Measurements from ENCODE around the gene SAPCD2. TPM values are rescaled to one million over a fixed set of nuclear protein-coding genes. Genes with fewer than 3 reads are reported as not detected.
A peak's percentile ranks its signal among the peaks of the same experiment; 100 is the strongest.

SAPCD2 gene
- total RNA-seq, 1 experiment from 2014 or later, result 76.4 TPM

GRCh38 chr9:137031904-137032640, 38.3 kb downstream of the SAPCD2 start, which contains the start of gene FUT7:
TSS of gene FUT7 (minus strand) at chr9:137032088. CDS start at chr9:137031991, 97 bp downstream.
- DNase-seq (ENCODE audit: low spot score), result no peak

DNA sequence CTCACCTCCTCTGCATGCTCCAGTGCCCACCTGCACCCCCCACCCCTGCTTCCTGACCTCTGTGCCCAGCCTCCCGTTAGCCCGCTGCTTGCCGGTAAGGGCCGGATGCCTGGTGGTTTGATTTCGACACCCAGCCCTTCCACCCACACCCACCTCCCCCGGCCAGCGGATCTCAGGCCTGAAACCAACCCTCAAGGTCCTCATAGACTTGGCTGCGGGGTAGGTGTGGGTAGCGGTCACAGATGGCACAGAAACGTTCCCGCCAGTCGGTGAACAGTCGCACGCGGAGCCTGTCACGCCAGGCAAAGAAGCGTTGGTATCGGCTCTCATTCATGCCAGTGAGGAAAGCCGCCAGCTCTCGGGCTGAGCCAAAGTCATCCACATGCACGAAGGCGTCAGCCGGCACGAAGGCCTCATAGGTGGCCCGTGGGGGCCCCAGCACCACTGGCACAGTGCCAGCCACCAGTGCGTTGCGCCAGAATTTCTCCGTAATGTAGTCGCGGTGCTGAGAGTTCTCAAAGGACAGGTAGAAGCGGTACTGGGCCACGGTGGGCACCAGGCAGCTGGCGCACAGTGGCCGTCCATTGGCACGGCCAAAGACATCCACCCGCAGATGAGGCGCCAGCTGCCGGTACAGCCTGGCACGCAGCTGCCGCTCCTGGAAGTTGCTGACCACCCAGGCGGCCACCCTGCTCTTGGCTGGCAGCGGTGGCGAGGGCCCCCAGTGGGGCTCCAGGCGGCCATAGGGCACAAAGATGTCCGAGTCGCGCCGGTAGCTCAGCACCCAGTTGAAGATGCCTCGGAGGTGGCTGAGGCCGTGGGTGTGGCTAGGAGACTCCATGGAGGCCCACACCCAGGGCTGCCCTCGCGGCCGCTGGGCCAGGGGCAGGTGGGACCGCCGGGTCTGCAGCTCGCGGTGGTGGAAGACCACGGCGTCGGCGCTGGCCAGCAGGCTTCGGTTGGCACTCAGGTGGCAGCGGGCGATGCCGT, 39.5 kb downstream of the SAPCD2 start:
- no peak for DNase-seq (ENCODE audit: low spot score)

GRCh38 chr9:137030006-137030405, 40.4 kb downstream of the SAPCD2 start:
- DNase-seq (ENCODE audit: low spot score), result no peak

- DNase-seq (ENCODE audit: low spot score), result peak; percentile 77
Observed at GRCh38 chr9:137029058-137029936, 41.1 kb downstream of the SAPCD2 start.

DNA sequence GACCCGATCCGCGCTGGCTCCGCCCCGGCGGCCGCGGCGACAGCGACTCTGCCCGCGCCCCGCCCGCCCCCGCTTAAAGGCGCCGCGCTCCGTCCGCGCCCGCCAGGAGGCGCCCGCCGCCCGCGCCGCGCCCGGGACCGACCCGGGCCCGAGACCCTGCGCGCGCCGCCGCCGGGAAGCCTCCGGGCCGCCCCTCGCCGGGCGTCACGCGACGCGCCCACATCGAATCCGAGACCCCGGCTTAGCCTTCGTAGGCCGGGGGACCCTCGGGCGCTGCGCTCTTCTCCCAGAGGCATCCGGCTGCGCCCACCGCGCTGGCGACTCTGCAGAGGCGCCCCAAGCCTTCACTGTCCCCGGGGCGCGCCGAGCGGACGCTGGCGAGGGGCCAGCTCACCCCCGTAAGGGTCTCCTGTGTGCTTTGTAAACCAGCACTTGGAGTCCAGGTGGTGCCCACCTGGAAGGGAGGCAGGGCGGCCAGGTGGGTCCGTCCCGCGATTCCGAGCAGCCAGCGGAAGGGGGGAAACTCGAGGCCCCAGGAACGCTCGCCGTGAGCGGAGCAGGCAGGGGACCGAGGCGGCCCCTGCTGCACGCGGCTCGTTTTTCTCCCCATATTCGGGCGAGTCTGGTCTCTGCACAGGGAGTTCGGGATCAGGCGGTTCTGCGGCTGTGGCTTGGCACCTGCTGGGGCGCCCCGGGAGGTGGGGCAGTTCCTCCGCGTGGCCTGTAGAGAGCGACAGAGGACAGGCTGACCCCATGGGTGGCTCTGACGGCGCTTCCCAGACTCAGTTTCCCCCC, 41.9 kb downstream of the SAPCD2 start:
- DNase-seq (ENCODE audit: low spot score), result peak; percentile 66

DNA sequence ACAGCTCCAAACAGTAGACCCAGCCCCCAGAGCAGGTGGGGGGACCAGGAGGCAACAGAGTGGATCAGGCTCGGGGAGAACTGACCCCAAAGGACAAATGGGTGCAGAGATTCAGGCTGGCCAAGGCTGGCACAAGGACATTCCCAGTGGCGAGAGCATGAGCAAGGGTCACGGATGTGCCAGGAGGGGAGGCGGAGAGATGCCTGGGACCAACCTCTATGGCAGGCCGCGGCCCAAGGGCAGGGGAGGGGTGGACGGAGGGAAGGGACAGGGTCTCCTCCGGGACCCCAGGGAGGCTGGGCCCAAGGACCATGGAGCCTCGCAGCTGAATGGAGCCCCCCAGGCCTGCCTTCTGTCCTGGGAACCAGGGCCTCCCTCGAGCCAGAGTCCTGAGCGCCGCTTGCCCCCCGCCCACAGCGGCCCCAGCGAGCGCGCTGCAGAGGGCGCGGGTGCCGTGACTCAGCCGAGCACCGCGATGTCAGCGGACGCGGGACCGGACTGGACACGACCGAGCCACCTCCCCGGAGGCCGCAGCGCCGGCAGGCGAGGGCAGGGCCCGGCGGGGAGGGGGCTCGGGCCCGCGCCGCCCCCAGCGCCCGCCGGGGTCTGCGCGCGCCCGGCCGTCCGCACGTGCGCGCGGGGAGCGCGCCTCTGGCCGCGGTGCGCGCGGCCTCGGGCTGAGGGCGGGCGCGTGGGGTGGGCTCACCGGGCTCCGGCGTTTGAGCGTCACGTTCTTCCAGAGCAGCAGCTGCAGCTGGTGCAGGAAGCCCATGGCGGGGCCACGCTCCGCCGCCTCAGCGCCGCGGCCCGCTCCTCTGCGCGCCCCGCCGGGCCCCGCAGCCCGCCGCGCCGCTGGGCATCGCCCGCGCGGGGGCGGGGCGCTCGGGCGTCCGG, 42.7 kb downstream of the SAPCD2 start, which contains the start of gene ABCA2:
TSS of gene ABCA2 (minus strand) at position 869 of the 894 bp plus-strand sequence. CDS start at position 772, 97 bp downstream.
- DNase-seq (ENCODE audit: low spot score), result no peak

DNA sequence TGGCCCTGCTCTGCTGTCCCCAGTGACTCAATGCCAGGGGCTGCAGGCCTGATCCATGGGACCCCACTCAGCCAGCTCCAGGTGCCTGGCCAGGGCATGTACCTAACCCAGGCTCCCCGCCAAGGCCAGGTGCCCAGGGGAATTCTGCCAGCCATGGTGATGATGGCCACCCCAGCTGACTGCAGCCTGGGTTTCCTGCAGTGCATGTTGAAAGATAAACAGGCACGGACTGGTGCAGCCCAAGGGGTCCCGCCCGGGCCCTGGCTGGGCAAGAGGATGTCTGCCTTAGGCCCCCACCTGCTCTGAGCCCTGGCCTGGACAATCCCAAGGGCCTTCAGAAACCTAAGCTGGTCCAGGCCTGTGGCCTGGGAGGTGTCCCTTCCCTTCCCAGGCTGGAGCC, 43.5 kb downstream of the SAPCD2 start:
- no peak for DNase-seq (ENCODE audit: low spot score)

DNA sequence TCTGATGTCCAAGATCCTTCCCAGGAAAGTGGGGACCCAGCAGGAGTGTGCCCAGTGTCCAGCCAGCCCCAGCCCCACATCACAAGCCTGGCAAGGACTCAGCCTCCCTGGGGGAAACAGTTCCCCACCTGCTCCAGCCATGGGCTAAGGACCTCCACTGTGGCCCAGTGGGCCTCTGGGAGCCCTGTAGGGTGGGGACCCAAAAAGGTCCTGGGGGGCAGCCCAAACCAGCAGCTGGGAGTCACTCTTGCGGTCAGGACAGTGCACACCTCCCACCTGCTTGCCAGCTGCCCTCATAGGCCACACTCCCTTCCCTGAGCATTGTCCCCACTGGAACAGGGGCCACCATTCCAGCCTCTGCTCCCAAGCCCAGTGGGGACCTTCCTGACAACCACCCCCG, 44.0 kb downstream of the SAPCD2 start:
- DNase-seq (ENCODE audit: low spot score), result no peak

DNA sequence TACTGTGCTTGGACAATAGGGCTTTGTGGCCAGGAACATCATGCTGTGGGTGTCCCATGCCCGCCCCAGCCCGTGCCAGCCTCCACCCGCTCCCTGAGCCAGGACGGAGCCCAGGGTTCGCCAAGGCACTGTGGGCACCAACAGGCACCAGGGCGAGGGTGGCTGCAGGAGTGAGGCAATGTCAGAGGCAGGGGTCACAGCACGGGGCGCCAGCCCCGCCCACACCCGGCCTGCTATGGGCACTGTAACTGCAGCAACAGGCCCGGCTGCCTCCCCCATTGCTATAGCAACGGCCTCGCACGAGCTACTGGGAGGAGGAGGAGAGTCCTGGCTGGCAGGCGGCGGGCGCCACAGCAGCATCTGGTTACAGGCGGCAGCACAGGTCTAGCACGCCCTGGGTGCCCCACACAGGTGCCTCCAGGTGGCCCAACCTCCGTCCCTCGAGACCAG, 44.8 kb downstream of the SAPCD2 start:
- no peak for DNase-seq (ENCODE audit: low spot score)

DNA sequence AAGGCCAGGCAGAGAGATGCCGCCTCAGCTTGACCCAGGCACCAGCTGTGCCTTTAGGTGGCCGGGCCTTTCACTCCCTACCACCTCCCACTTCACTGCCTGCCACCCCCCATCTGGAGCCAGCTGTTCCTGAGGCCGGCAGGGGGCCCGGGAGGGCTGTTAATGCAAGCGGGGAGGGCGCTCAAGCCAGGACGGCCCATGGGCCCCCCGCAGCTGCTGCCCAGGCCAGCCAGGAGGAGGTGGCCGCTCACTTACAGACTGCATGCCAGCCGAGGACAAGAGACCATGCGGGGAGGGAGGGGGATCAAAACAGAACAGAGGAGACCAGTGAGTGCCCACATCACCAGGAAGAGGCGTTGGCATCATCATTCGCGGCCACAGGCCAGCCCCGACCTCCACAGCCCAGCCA, 46.8 kb downstream of the SAPCD2 start:
- no peak for DNase-seq (ENCODE audit: low spot score)

DNA sequence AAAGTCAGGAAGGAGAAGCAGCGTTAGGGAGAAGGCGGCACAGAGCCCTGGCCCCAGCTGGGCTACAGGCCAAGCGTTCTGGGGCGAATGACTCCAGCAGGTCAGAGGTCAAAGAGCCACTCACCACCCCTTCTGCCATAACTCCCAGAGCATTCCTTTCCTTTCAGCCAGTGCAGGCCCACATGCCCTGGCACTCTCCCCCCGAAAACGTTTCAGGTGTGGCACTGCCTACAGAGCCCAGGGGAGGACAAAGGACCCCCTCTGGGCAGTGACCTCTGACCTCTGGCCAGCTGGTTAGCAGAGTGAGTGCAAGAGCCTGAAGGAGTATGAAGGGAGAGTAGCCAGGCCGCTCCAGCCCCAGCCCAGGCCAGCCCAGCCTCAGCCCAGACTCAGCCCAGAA, 47.2 kb downstream of the SAPCD2 start:
- DNase-seq (ENCODE audit: low spot score), result no peak

DNA sequence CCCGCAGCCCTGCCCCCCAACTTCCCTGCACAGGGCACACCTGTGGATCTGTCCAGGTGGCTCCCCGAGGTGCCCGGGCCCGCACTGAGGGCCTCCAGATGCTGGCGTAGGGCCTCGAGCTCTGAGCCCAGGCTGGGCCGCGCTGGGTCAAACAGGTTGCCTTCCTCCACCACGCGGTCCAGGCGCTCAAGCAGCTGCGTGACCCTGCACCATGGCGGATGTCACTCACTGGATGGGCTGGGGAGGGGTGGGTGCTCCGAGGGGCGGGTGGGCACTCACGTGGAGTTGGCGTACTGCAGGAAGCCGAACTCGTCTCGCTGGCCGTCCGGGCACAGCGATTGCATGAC, 47.7 kb downstream of the SAPCD2 start:
- no peak for DNase-seq (ENCODE audit: low spot score)

DNA sequence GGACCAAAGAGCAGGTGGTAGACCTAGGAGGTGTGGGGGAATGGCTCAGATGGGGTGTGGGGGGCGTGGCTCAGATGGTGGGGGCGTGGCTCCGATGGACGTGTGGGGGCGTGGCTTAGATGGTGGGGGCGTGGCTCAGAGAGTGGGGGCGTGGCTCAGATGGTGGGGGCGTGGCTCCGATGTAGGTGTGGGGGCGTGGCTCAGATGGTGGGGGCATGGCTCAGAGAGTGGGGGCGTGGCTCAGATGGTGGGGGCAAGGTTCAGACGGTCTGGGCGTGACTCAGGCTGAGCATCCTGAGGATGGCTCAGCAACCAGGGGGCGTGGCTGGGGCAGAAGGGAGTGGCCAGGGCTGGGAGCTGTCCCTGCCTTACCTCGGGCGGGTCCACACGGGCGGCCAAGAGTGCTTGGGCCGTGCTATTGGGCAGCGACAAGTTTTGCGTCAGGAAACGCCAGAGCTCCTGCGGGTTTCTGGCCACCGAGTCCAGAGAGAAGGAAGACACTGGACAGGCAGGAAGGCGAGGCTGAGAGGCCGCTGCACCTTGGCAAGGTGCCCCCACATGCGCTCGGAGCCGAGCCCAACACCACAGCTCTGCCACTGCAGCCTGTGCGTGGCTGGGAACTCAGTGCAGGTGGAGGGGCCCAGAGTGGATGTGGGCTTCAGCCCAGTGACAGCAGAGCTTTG, 48.2 kb downstream of the SAPCD2 start:
- peak; percentile 95 for DNase-seq (ENCODE audit: low spot score)

DNA sequence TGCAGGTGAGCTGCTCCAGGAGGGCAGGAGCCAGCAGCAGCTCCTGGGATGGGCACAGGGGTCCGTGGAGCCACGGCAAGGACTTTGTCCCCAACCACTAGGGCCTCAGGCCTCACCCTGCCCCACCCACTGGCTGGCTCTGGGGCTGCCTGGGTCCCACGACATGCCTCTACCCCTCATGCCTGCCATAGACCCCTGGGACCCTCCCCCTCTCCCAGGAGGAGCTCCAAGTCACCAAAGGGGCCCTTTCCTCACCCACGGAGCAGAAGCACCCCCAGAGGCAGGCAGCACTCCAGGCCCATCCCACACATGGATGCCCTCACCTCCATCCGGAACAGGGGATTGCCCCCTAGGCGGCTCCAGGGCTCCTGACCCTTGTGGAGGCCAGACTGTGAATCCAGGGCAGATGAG, 48.8 kb downstream of the SAPCD2 start:
- DNase-seq (ENCODE audit: low spot score), result no peak

GRCh38 chr9:137020771-137021567, 49.4 kb downstream of the SAPCD2 start:
- no peak for DNase-seq (ENCODE audit: low spot score)

DNA sequence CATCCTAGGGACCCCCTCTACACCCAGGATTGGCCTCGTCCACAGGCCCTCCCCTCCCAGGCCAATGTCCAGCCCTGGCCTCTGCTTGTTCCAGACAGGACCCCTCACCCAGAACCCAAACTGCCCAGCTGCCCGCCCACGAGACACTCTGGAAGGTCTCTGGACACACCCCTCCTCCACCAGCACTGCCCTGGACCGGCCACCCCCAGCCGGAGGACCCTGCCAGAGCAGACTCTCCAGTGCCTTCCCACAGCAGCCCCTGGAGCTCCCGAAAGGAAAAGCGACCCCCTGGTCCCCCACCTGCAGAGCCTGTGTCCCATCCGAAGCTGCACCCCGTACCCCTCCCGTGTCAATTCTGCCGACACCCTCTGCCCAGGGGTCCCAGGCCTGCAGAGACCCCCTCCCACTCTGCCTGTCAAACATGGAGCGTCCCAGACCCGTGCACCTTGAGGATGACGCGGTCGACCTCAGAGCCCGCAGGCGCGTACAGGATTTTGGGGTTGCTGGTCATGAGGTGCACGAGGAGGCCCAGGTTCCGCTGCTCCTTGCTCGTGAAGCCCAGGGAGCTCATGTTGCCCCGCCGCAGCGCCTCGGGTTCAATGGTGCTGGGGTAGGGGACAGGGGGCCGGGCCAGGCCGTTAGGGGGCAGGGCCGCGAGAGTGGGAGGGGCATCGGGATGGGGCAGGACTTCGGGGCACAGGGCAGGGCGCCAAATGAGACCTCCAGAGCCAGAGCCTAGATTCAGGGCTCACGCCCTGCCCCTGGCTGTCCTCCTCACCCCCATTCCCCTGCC, 50.3 kb downstream of the SAPCD2 start:
- no peak for DNase-seq (ENCODE audit: low spot score)

Measured in A172 (cell line).